SH-SY5Y (cell line): ENCODE measurements around the gene PROX1.

ENCODE experiments used
- GATA2 ChIP-seq: IDR thresholded peaks from 2 replicates; pipeline ENCODE4 v1.6.1; 2011; ENCODE audit warnings: mild to moderate bottlenecking, low read depth, low read length
- GATA3 ChIP-seq: IDR thresholded peaks from 2 replicates; pipeline ENCODE4 v1.6.1; 2011; ENCODE audit warnings: low read depth, mild to moderate bottlenecking, low read length, moderate library complexity

DNA sequence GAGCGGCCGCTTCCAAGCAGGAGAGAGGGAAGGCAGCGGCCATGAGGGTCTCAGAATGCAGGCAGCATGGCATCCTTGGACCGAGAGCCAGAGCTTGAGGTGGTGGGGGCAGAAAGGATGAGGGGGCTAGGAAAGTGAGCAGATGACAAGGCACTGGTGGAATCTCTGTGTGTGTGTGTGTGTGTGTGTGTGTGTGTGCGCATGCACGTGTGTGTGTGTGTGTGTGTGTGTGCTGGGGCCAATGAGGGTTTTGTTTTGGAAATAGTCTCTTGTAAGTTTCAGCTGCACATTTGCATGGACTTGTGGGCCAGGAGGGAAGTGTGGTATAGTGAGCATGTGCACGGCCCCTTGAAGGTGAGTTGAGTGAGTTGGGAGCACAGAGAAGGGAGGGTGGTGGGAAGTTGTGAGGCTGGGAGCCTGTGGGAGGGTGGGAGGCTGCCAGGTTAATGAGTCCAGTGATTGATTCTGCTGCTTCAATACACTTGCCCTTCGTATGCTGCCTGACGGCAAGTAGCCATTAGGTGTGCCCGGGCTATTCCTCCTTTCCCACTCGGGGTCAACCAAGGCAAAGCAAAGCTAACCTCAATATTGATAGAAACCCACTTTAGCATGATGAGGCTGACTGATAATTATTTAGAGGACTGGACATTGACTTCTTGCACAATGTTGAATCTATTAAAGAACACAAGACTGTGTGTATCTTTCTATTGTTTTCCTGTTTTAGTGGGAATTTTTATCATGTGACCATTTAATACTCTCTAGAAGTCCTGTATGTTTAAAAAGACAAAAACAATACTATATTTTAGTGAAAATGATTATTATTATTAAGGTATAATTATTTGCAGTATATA, 80.3 kb downstream of the PROX1 start:
- TF ChIP-seq GATA2 (no peak), GATA3 (no peak)
